Measurements from ENCODE around the gene MALT1.
"Not testable (repeated sequence)": the region's sequence is repeated elsewhere in the genome, so short reads cannot be mapped to it uniquely, and the experiment has no call there.

MALT1 gene, protein sequence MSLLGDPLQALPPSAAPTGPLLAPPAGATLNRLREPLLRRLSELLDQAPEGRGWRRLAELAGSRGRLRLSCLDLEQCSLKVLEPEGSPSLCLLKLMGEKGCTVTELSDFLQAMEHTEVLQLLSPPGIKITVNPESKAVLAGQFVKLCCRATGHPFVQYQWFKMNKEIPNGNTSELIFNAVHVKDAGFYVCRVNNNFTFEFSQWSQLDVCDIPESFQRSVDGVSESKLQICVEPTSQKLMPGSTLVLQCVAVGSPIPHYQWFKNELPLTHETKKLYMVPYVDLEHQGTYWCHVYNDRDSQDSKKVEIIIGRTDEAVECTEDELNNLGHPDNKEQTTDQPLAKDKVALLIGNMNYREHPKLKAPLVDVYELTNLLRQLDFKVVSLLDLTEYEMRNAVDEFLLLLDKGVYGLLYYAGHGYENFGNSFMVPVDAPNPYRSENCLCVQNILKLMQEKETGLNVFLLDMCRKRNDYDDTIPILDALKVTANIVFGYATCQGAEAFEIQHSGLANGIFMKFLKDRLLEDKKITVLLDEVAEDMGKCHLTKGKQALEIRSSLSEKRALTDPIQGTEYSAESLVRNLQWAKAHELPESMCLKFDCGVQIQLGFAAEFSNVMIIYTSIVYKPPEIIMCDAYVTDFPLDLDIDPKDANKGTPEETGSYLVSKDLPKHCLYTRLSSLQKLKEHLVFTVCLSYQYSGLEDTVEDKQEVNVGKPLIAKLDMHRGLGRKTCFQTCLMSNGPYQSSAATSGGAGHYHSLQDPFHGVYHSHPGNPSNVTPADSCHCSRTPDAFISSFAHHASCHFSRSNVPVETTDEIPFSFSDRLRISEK

DNA sequence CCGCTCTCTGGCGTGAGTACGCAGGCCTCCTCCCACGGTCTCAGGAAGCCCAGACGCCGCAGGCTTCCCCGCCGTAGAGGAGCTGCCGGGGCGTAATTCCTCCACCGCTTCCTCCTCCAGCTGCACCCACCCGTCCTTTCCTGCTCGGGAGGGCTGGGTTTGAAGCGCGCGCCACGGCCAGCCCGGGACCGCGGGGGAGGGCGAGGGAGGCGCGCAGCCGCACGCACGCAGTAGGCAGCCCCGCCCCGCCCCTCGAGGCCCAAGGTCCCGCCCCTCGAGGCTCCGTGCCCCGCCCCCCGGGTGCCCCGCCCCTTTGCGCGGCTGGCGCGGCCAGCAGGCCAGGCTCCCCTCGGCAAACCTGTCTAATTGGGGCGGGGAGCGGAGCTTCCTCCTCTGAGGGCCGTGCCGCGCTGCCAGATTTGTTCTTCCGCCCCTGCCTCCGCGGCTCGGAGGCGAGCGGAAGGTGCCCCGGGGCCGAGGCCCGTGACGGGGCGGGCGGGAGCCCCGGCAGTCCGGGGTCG, at the start of gene MALT1:
TSS of gene MALT1 (plus strand) at position 355 of the 521 bp plus-strand sequence. CDS start 179 bp downstream, outside the sequence.
- DNase-seq = peak; percentile 94

DNA sequence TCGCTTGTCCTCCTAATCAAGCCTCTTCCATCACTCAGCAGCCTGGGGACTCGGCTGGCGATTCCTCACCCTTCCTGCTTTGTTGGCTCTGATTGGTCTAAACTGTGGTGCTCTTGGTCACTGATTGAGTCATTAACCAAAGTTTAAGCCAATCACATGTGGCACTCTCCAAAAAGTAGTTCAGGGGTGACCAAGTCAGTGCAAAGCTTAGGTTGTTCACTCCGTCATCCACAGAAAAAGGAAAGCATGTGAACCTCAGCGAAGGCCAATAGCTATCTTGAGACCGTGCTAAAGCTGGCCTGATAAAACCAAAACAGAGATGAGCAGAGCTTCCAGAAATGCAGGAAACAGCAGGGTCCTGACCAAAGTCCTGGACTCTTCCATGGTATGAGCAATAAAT, 47.3 kb upstream of the MALT1 start:
- no peak for DNase-seq

DNA sequence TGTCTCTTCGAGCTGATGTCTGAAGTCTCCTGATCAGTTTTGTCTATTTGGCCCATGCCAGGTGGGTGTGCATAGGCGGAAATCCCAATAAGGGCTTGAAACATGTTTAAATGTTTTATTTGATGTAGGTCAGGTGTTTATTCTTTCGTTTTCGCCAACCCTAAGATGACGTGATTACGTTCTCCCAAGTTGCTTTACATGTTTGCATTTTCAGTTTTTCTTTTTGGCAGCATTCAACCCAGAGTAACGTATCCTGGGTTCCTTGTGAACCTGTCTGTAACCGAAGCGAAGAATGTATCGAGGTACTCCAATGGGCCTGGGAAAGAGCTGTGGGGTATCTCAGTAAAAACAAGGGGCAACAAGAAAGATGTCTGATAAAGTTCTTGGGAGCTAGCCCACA, 45.4 kb upstream of the MALT1 start:
- DNase-seq = no peak

DNA sequence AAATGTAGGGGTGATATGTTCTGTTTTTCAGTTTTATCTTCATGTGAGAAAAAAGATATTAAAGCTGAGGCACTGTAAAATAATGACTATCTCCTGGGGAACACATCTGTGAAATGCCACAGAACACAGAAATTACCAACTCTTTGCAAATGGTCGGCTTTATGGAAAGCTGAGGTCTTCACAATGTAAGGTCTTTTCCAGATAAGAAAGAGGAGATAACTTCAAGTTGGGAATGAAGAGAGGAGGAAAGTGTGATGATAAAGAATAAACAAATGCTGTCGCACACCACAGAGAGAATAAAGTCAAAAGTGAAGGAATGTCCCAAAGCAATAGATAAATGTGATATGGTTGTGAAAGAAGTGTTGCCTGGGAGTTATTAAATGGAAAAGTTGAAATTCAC, 41.2 kb upstream of the MALT1 start:
- DNase-seq = no peak

DNA sequence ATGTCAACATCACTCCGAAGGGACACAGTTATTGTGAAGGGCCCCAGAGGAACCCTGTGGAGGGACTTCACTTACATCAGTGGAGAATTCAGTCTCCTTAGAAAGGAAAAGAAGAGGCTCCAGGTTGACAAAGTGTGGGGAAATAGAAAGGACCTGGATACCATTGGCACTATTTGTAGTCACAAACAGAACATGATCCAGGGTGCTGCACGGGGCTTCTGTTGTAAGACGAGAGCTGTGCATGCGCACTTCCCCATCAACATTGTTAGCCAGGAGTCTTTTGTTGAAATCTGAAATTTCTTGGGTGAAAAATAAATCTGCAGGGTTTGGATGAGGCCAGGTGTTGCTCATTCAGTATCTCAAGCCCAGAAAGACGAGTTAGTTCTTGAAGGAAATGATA, 40.0 kb upstream of the MALT1 start:
- no peak for DNase-seq

DNA sequence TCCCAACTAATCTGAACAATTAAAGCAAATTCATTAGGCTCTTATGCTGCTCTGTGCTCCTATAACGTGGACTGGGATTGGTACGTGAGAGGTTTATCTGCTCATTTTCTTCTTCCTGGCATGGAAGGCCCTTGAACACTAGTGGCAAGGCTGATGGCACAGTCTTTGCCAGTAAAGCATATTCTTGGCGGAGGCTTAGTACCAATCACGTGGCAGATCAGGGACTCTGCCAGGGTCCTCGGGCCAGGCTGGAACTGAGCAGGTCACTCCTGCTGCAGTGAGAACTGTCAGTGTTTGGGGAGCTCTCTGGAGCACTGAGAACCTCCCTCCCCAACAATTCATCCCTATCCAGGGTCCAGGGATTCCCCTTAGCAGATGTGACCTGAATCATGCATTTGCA, 38.7 kb upstream of the MALT1 start:
- no peak for DNase-seq

DNA sequence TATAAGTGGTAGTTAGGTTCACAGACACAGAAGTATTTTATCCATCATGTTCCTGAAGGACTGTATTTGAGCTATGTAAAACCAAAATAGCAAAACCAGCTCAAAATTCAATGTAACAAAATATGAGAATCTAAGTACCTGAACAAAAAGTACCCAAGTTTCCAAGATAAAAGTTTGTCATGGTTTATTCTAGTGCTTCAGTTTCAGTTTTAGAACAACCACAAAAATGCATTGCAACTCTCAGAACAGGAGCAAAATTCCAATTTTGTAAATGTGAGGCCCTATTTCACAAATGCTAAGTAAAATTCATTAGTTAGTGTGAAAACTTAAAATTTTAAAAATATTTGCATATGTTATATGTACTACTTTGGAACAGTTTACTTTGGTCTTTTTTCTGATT, 37.4 kb upstream of the MALT1 start:
- DNase-seq = no peak

DNA sequence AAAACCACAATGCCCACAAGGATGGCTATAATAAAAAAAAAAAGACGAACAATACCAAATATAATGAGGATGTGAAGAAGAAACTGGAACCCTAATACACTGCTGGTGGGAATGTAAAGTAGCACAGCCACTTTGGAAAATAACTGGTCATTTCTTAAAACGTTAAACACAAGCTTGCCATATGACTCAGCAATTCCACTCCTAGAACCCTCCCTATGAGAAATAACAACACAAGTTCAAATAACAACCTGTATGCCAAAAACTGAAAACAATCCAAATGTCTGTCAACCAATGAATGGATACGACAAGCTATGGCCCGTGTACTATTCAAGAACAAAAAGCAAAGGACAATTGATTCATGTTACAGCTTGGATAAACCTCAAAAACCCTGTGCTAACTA, 35.4 kb upstream of the MALT1 start:
- DNase-seq = no peak

DNA sequence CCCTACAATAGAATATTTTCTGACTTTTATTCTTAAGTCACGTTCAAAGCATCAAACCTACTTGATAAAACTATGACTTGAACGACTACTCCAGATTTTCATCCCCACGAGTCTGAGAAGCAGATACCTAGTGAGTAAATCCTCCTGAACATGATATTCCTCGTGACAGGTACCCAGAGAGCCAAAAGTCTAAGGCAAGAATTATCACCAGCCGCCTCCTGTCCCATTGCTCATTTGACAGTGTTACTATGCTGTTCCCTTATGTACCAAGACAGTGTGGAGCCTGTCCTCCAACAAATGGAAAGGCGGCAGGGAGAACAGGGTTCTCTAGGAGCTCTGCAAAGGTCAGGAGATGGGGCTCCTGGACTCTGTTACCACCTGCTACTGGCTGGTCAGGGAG, 34.1 kb upstream of the MALT1 start:
- no peak for DNase-seq

DNA sequence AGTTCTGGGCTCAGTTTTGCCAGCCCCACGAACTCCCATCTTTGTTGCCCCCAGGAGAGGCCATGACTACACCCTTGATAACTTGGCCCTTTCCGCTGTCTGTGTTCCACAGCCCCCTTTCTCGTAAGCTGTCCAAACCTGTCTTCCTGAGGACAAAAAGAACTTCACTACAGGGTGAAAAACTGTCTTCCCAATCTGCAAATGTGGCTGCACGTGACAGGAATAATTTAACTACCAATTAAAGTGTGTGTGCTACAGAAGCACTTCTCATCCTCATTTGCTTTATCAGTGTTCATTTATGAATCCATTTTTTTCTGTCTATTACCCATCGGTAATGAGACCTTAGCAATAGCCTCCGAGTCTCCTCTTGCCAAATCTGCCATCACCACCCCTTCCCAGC, 33.3 kb upstream of the MALT1 start:
- no peak for DNase-seq

DNA sequence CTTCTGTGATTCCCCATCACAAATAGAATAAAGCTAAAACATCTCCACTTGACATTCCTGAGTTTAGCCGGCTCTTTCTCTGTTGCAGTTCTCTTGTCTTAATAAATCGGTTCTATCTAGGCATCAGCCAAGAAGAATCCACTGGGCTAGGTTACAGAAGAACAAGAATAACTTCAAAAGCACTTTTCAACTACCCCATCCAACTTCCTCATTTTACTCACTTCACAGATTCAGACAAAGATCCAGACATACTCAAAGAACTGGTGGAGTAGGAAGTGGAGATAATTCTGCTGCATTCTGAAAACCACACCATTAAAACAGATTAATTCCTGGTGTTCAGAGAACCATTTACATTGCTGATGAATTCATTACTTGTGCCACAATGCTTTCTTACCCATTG, 32.8 kb upstream of the MALT1 start:
- DNase-seq = no peak

DNA sequence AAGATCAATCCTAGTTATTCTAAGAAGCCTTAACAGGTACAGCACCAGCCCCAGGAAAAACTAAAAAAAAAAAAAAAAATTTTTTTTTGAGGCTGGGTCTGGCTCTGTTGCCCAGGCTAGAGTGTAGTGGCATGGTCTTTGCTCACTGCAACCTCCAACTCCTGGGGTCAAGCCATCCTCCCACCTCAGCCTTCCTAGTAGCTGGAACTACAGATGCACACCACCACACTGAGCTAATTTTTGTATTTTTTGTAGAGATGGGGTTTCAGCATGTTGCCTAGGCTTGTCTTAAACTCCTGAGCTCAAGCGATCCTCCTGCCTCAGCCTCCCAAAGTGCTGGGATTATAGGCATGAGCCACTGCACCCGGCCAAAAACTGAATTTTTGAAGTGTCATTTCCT, 32.0 kb upstream of the MALT1 start:
- DNase-seq = no peak

DNA sequence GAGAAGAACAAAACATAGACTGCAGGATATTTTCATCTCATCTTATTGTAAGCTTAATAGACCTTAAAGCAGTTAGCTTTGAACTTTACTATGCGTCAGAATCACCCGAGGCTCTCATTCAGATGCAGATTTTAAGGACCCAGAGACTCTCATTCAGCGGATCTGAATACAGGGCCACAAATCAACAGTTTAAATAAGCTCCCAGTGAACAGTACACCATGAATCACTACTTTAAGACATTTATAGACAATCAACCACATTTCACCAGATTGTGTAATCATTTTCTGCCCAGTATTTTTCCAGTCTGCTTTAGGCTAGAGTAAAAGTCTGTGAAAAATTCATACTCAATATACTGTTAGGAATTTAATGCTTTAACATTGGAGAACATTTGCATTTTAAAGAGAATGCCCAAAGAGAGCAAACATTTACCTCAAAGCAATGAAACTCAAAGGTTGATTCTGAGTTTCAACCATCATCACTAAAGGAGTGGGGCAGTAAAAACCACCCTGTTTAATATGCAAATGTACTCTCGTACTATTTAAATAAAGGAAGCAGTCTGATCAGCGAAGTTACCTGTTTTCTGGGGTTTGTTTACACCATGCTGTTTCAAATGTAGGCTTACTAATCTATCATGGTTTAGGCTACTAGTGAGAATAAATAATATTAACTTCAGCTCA, 31.4 kb upstream of the MALT1 start:
- DNase-seq = no peak

DNA sequence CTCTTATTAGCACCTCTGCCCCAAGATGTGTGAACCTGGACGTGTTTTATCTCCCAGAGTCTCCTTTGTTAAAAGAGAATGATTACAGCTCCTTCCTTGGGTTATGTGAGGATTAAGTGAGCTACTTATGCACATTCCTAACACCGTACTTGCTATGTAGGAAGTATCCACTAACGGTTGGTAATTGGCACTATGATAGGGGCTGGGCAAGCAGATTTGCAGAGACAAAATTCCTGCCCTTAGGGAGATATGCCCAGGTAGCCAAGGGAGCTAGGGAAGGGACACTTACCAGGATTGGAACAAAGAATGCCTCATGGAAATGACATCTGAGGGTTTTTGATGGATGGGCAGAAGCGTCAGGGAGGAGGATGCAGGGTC, 30.8 kb upstream of the MALT1 start:
- no peak for DNase-seq

DNA sequence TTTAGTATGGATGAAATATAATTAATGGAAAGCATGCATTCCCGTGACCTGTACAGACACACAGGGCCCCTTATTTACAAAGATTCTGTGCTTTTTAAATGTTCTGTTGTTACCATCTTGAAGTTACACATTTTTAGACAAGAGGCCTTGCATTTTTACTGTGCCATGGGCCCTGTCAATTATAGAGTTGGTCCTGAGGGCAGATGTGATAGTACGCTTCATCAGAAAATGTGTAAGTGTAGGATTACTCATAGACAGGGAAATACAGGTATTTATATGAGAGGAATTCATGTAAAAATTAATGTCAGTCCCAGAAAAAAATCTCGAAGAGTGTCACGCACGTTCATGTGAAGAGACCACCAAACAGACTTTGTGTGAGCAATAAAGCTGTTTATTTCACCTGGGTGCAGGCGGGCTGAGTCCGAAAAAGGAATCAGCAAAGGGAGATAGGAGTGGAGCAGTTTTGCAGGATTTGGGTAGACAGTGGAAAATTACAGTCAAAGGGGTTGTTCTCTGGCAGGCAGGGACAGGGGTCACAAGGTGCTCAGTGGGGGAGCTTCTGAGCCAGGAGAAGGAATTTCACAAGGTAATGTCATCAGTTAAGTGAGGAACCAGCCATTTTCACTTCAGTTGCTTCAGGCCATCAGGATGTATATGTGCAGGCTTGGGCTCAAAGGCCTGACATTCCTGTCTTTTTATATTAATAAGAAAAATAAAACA, 30.2 kb upstream of the MALT1 start:
- no peak for DNase-seq

DNA sequence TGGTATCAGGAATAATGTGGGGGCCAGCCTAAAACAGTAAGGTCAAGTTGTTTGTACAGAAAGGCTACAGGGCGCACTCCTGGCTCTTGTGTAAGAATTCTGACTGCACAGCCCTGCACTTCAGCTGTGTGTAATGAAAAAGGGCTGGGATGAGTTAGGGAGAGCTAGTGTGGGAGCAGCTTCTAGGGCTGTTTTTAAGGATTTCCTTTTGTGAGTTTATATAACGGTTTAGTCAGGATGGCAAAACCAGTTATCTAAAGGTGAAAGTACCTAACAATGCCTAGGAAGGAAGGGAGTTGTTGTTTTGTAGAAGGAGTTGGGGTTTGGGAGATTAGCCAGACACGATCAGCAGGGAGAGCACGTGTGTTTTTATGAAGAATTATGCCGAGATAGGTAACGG, 27.7 kb upstream of the MALT1 start:
- DNase-seq = not testable (repeated sequence)

DNA sequence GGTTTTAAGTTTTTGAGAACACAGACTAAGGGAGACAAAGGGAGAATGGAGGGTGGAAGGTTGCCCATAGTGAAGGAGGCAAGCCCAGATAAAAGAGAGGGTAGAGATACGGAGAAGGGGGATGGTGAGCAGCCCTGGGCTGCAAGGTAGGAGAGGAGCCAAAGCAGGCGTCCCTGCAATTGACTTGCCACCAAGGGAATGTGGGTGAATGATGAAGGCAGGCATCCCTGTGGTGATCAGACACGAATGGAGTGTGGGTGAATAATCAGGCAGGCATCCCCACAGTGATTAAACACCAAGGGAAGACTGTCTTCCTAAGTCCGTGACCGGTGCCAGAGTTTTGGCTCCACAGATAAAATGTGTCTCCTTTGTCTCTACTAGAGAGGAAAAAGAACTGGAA, 25.9 kb upstream of the MALT1 start:
- DNase-seq = no peak

DNA sequence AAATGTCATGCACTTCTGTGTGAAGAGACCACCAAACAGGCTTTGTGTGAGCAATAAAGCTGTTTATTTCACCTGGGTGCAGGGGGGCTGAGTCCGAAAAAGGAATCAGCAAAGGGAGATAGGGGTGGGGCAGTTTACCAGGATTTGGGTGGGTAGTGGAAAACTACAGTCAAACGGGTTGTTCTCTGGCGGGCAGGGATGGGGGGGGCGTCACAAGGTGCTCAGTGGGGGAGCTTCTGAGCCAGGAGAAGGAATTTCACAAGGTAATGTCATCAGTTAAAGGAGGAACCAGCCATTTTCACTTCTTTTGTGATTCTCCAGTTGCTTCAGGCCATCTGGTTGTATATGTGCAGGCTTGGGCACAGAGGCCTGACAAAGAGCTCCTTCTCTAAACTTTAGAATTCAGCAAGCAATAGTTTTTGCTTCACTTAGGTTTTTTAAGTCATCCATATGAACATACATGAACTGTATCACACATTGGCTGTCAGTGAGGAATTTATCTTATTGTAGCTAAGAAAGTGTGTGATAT, 24.9 kb upstream of the MALT1 start:
- DNase-seq = no peak

DNA sequence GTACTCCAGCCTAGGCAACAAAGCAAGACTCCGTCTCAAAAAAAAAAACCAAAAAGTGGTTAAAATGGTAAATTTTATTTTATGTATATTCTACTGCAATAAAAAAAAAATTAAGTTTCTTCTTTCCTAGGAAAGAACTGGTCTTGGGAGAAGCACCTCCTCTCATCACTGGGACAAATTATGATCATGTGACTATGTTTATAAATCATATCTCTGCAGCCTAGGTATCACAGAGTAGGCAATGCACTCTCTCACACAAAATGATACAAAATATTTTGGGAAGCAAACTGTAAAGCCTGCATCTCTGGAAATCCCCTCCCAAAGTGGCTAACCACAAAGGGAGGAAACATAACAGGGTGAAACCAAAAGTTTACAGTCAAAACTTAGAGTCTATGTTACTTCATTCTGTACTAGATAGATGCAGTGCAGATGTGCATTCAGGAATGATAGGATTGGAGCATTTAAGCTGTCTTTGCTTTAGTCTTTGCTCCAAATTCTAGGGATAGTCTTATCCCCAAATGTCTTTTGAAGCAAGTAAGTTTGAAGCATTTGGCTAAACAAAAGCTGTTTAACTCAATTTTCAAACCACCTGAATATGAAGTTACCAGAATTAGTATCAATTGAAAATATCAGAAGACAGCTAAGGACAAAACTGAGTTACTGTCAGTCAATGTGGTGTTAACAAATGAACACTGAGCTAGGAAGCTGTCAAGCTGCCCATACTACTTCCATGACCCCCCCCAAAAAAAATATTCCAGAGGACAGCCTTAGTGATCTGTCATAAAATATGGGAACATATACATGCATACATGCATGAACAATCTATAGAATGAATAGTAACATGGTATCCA, 21.1 kb upstream of the MALT1 start:
- no peak for DNase-seq

DNA sequence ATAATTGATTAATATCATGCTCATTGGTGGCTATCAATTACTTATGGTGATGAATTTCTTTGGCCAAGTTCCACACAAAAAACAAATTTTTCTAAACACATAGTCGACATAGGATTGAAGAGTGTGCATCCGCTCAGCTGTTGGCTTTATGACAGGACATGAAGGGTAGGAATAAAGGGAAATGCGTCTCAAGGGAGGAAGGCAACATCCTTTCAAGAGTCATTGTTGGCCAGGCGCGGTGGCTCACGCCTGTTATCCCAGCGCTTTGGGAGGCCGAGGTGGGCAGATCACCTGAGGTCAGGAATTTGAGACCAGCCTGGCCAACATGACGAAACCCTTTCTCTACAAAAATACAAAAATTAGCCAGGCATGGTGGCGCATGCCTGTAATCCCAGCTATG, 20.4 kb upstream of the MALT1 start:
- not testable (repeated sequence) for DNase-seq

DNA sequence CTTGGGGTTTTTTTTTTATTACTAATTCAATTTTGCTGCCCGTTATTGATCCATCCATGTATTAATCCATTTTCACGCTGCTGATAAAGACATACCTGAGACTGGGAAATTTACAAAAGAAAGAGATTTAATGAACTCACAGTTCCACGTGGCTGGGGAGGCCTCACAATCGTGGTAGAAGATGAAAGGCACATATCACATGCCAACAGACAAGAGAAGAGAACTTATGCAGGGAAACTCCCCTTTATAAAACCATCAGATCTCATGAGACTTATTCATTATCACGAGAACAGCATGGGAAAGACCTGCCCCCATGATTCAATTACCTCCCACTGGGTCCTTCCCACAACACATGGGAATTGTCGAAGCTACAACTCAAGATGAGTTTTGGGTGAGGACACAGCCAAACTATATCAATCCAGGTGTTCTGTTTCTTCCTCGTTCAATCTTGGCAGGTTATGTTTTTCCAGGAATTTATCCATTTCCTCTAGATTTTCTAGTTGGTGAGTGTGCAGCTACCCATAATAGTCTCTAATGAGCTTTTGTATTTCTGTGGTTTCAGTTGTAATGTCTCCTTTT, 18.0 kb upstream of the MALT1 start:
- DNase-seq = not testable (repeated sequence)

All from CD4-positive, alpha-beta T cell treated with Interleukin-15 for 1 hour (primary cell).